Bronchial epithelial cell (primary cell): ENCODE results near the gene MAP1S. TPM values are rescaled to one million over a fixed set of nuclear protein-coding genes. Genes with fewer than 3 reads are reported as not detected.

Experiments
- DNase-seq: peaks from one replicate; pipeline ENCODE4 v3.0.0-alpha.2; 2010; ENCODE audit warnings: low read depth
- FAIRE-seq: peaks from 2 replicates; lab custom pipeline; 2011; peaks lifted over from hg19 to GRCh38; lab: Jason Lieb, UNC
- H3K27me3 ChIP-seq: 2 replicates; pipeline ENCODE4 v1.5.1; 2011; ENCODE audit warnings: low read length; ENCODE audit not compliant: control insufficient read depth, insufficient read depth
- H3K36me3 ChIP-seq: 2 replicates; pipeline ENCODE4 v1.5.1; 2011; ENCODE audit warnings: low read length; ENCODE audit not compliant: control insufficient read depth, insufficient read depth
- H3K4me3 ChIP-seq: 2 replicates; pipeline ENCODE4 v1.5.1; 2011; ENCODE audit warnings: mild to moderate bottlenecking, low read depth, low read length, control low read depth
- total RNA-seq: library from RNA; depleted of rRNA; stranded (reverse); fragments of >200 nt; gene quantifications from 2 replicates; pipeline ENCODE4 v1.2.1, GENCODE V29; 2014
- TF ChIP-seq, protein P1 (sequence below): IDR thresholded peaks from 2 replicates; pipeline ENCODE4 v1.5.1; 2011; ENCODE audit warnings: mild to moderate bottlenecking, moderate library complexity, low read length, control low read depth, inconsistent platforms; ENCODE audit not compliant: insufficient read depth, severe bottlenecking

Gene MAP1S
- total RNA-seq, 1 donor from 2014 or later = 3.7 TPM

DNA sequence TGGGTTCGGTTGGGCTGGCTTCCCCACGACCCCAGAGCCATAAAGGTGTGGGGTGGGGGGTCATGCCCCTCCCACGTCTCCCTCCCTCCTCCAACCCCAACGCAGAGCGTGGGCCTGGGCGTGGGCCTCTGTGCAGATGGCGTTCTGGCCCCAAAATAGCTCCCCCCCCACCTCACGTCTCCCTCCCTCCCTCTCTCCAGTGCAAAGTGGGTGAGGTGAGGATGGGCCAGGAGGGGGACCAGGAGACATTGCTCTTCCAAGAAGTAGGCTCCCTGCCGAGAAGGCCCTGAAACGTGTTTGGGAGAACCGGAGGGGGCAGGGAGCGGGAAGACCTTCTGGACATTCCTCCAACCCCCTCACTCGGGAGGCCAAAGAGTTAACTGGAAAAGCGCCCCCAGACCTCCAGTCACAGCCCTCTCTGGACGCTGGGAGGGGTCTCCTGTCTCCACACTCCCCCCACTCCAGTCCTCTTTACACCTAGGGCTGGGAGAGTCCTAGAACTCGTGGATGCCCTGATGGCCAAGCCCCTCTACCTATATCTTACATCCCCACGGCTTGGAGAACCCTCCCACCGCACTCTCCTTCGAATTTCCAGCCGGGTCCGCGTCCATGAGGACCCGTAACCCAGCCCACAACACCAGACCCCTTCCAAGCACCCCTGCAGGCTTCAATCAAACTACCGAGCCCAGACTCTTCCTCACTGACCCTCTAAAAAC lies 32.0 kb upstream of the MAP1S start:
- peaks cover 7% of the 10 kb centered on the region for H3K27me3 ChIP-seq
- no peak for DNase-seq
- no peak for FAIRE-seq
- no peak overlapping the region for H3K4me3 ChIP-seq
- TF ChIP-seq, protein P1, sequence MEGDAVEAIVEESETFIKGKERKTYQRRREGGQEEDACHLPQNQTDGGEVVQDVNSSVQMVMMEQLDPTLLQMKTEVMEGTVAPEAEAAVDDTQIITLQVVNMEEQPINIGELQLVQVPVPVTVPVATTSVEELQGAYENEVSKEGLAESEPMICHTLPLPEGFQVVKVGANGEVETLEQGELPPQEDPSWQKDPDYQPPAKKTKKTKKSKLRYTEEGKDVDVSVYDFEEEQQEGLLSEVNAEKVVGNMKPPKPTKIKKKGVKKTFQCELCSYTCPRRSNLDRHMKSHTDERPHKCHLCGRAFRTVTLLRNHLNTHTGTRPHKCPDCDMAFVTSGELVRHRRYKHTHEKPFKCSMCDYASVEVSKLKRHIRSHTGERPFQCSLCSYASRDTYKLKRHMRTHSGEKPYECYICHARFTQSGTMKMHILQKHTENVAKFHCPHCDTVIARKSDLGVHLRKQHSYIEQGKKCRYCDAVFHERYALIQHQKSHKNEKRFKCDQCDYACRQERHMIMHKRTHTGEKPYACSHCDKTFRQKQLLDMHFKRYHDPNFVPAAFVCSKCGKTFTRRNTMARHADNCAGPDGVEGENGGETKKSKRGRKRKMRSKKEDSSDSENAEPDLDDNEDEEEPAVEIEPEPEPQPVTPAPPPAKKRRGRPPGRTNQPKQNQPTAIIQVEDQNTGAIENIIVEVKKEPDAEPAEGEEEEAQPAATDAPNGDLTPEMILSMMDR = no peak
- H3K36me3 ChIP-seq = no peaks in the 10 kb centered on the region

DNA sequence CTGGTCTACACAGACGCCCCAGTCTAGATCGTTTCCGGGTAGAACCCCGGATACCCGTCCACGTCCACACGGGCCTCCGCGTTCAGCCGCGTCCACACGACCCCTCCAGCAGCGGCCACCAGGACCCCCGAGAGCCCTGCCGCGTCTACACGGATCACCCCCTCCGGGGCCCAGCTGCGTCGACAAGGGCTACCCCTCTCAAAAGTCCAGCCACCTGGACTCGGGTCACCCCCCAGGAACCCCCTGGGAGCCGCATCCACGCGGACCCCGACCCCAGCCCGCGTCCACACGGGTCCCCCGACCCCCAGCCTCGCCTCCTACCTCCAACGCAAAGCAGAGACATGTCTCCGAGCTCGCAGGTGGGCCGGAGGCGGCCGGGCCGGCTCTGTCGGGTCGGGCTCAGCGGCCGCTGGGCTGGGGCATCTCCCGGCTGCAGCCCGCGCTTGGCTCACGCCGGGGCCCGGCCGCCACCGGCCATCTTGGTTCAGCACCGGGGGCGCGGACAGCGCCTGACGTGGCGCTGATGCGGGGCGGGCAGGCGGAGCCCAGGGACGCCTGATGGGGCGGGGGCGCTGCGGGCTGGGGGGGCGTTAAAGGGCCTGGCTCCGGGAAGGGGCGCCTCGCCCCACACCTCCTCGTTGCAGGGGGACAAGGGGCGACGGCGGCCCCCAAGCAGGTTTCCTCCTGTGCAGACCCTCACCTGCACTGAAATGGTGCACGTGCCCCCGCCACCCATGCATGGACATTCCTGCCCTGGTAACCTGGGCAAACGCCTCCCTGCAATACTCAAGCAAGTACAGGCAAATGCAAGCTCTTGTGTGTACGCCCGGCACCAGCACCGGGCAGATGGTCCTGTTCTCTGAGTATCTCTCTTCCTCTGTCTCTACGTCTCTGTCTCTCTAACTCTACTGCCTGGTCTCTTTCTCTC lies 31.2 kb upstream of the MAP1S start, which contains the start of gene UNC13A:
Gene UNC13A, minus strand, starts transcription at position 498 of the 928 bp plus-strand sequence. Its CDS starts 155 bp downstream, at position 343.
- Histone ChIP-seq H3K27me3 (peaks cover 7% of the 10 kb centered on the region), H3K4me3 (no peak within 1 kb of the TSS), H3K36me3 (no peaks in the 10 kb centered on the region)
- TF ChIP-seq, protein P1 = no peak
- FAIRE-seq (no peak), DNase-seq (no peak)

DNA sequence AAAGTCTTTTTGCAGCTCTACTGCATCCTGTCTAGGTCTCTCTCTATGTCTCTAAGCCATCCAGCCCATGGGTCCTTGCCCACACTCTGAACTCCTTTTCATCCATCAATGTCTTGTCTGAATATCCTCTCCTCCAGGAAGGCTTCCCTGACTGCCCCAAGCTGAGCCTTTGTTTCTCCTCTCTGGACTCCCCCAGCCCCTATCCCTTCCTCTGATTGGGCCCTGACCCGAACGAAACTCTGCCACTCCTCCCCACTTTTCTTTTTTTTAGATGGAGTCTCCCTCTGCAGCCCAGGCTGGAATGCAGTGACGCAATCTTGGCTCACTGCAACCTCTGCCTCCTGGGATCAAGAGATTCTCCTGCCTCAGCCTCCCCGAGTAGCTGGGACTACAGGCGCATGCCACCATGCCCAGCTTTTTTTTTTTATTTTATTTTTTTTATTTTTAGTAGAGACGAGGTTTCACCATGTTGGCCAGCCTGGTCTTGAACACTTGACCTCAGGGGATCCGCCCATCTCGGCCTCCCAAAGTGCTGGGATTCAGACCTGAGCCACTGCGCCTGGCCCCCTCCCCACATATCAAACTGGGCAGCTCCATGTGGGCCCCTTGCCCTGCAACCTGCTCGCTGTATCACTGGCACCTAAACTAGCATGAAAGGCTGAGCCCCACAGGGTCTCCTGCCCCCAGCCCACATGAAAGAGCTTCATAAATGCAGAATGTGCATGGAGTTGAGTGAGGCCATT lies 30.3 kb upstream of the MAP1S start:
- TF ChIP-seq, protein P1 = no peak
- H3K27me3 ChIP-seq = peaks cover 7% of the 10 kb centered on the region

DNA sequence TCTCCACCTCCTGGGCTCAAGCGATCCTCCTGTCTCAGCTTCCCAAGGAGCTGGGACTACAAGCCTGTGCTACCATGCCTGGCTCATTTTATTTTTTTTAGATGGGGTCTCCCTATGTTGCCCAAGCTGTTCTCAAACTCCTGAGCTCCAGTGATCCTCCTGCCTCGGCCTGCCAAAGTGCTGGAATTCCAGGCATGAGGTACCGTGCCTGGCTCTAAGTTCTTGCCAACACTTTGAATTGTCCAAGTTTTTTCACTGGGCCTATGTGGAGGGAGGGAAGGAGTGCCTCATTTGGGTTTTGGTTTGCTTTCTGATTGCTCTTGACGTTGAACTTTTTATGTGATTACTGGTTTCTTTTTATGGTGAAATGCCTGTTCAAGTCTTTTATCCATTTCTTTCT lies 26.7 kb upstream of the MAP1S start:
- FAIRE-seq (no peak), DNase-seq (no peak)
- H3K27me3 ChIP-seq = no peaks in the 10 kb centered on the region
- H3K36me3 ChIP-seq = no peaks in the 10 kb centered on the region
- TF ChIP-seq, protein P1 = no peak
- no peak overlapping the region for H3K4me3 ChIP-seq

More for the DNA sequence above, 30.3 kb upstream of the MAP1S start:
- DNase-seq (no peak), FAIRE-seq (no peak)
- Histone ChIP-seq H3K4me3 (no peak overlapping the region), H3K36me3 (no peaks in the 10 kb centered on the region)

DNA sequence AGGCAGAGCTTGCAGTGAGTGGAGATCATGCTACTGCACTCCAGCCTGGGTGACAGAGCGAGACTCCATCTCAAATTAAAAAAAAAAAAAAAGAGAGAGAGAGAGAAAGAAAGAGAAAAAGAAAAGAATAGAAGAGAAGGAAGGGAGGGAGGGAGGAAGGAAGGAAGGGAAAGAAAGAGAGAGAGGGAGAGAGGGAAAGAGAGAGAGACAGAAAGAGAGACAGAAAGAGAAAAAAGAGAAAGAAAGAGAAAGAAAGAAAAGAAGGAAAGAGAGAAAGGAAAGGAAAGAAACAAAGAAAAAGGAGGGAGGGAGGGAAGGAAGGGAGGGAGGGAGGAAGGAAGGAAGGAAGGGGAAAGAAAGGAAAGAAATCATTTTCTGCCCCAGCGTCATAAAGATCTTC lies 24.1 kb upstream of the MAP1S start:
- TF ChIP-seq, protein P1 = no peak

More for the DNA sequence above, 24.1 kb upstream of the MAP1S start:
- Histone ChIP-seq H3K36me3 (no peaks in the 10 kb centered on the region), H3K27me3 (no peaks in the 10 kb centered on the region), H3K4me3 (no peak overlapping the region)
- no peak for FAIRE-seq
- DNase-seq = no peak
